Keratinocyte (primary cell): ENCODE measurements around the gene SPATA20. TPM values are rescaled to one million over a fixed set of nuclear protein-coding genes. Genes with fewer than 3 reads are reported as not detected.

Experiments used
- DNase-seq: peaks from one replicate; pipeline ENCODE4 v3.0.0-alpha.2; 2011; ENCODE audit warnings: low read depth, missing footprints, low spot score
- FAIRE-seq: peaks from 2 replicates; lab custom pipeline; 2011; peaks lifted over from hg19 to GRCh38; lab: Jason Lieb, UNC
- H2AFZ ChIP-seq: 2 replicates; pipeline ENCODE4 v1.6.0; 2012; ENCODE audit warnings: low read length, control low read depth, inconsistent platforms; ENCODE audit not compliant: control insufficient read depth
- H3K27ac ChIP-seq: 2 replicates; pipeline ENCODE4 v1.5.1; 2011; ENCODE audit warnings: low read length; ENCODE audit not compliant: control insufficient read depth, insufficient read depth
- H3K27me3 ChIP-seq: 3 replicates; pipeline ENCODE4 v1.6.0; 2011; ENCODE audit warnings: low read length; ENCODE audit not compliant: control insufficient read depth, insufficient read depth; ENCODE audit errors: extremely low read depth
- H3K36me3 ChIP-seq, 2 experiments: 2 replicates in 1 of 2; 3 replicates in 1 of 2; pipeline ENCODE4 v1.5.1; 2011; ENCODE audit warnings: low read length in 2 of 2, mild to moderate bottlenecking in 1 of 2; ENCODE audit not compliant: control insufficient read depth in 2 of 2, insufficient read depth in 2 of 2; ENCODE audit errors: extremely low read depth in 1 of 2
- H3K4me1 ChIP-seq: 3 replicates; pipeline ENCODE4 v1.5.1; 2011; ENCODE audit warnings: low read length; ENCODE audit not compliant: control insufficient read depth, insufficient read depth; ENCODE audit errors: extremely low read depth
- H3K4me2 ChIP-seq: 3 replicates; pipeline ENCODE4 v1.6.0; 2011; ENCODE audit warnings: low read depth, low read length; ENCODE audit not compliant: control insufficient read depth, insufficient read depth; ENCODE audit errors: extremely low read depth
- H3K4me3 ChIP-seq, 3 experiments: fragments of 200-600 bp in 1 of 3; sonication (generic) in 1 of 3; 2 replicates in 2 of 3; 3 replicates in 1 of 3; pipeline ENCODE4 v1.5.1; 2011 to 2016; ENCODE audit warnings: low read length in 3 of 3, mild to moderate bottlenecking in 3 of 3, control low read depth in 2 of 3, inconsistent platforms in 1 of 3, low read depth in 1 of 3, mixed read lengths in 1 of 3, mixed run types in 1 of 3, moderate library complexity in 1 of 3; ENCODE audit not compliant: control insufficient read depth in 2 of 3, insufficient read depth in 2 of 3; ENCODE audit errors: extremely low read depth in 1 of 3
- H3K79me2 ChIP-seq: 2 replicates; pipeline ENCODE4 v1.6.0; 2012; ENCODE audit warnings: low read length; ENCODE audit not compliant: control insufficient read depth, insufficient read depth
- H3K9ac ChIP-seq: 3 replicates; pipeline ENCODE4 v1.6.0; 2011; ENCODE audit warnings: low read length; ENCODE audit not compliant: control insufficient read depth, insufficient read depth; ENCODE audit errors: extremely low read depth
- H3K9me1 ChIP-seq: 3 replicates; pipeline ENCODE4 v1.6.0; 2011; ENCODE audit warnings: low read length; ENCODE audit not compliant: control insufficient read depth, insufficient read depth; ENCODE audit errors: extremely low read depth
- H3K9me3 ChIP-seq: 2 replicates; pipeline ENCODE4 v1.5.1; 2012; ENCODE audit warnings: low read depth, low read length; ENCODE audit not compliant: control insufficient read depth
- H4K20me1 ChIP-seq: 3 replicates; pipeline ENCODE4 v1.6.0; 2011; ENCODE audit warnings: low read length; ENCODE audit not compliant: control insufficient read depth, insufficient read depth; ENCODE audit errors: extremely low read depth
- EZH2 ChIP-seq: IDR thresholded peaks from one replicate; pipeline ENCODE4 v1.6.1; 2012; ENCODE audit warnings: inconsistent platforms, mild to moderate bottlenecking, low read length, moderate library complexity
- dilution Hi-C: fragments of 300-500 bp; cut with MboI; formaldehyde crosslinking; loops from one replicate; pipeline ENCODE4 v1.7.0; 2020; ENCODE audit warnings: low sequenced_read_pairs; ENCODE audit not compliant: extremely low pct_ligation_motif_present
- polyA plus RNA-seq, 5 experiments: library from polyadenylated mRNA; depleted of rRNA in 3 of 5; stranded (reverse) in 3 of 5; stranded (forward) in 1 of 5; unstranded in 1 of 5; fragments of >200 nt; gene quantifications; 1 replicate in 1 of 5; 2 replicates in 3 of 5; 3 replicates in 1 of 5; pipeline versions ENCODE4 v1.2.1 to v1.2.3, GENCODE V29; 2011 to 2012; ENCODE audit warnings: missing spikeins in 2 of 5, low read depth in 1 of 5, low replicate concordance in 1 of 5
- TF ChIP-seq, protein P1 (sequence below), 3 experiments: IDR thresholded peaks in 1 of 3; conservative IDR thresholded peaks in 1 of 3; optimal IDR thresholded peaks in 1 of 3; 2 replicates in 2 of 3; 3 replicates in 1 of 3; pipeline versions ENCODE3 to v1.5.1; 2011; ENCODE audit warnings: low read length in 3 of 3, mild to moderate bottlenecking in 3 of 3, moderate library complexity in 2 of 3, control low read depth in 1 of 3, inconsistent platforms in 1 of 3; ENCODE audit not compliant: insufficient read depth in 2 of 3; ENCODE audit errors: extremely low read depth in 1 of 3

The SPATA20 gene
- polyA plus RNA-seq, 1 donor (not counting 4 experiments of a cell fraction or from before 2014, with no cell fraction given): 17.2 TPM

DNA sequence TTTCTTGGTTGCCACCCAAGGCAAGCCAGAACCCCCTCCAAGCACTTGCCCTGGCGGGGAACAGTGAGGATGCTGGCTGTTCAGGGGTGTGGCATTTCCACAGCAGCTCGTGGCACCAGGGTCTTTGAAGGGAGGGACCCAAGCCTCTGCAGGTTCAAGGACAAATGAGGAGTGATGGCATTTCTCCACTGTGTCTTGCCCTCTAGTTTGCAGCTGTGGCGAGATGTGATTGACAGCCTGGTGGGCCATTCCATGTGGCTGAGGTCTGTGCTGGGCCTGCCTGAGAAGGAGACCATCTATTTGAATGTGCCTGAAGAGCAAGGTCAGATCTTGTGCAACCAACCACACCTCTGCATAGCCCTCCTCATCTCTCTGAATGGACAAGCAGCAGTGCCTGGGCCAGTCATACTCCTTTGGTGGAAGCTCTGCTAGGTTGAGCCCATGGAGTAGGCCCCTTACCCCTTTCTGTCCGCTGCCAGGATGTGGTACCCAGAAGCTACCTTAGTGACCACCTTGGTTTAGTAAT is 19.0 kb upstream of the SPATA20 start:
- no peak overlapping the region for H3K4me3 ChIP-seq
- H4K20me1 ChIP-seq: no peaks in the 10 kb centered on the region
- H3K9me1 ChIP-seq: no peaks in the 10 kb centered on the region
- no peak overlapping the region for H3K27ac ChIP-seq
- no peak overlapping the region for H3K4me2 ChIP-seq
- no peak overlapping the region for H3K9ac ChIP-seq
- no peaks in the 10 kb centered on the region for H3K27me3 ChIP-seq
- DNase-seq: no peak
- peaks cover 7% of the 10 kb centered on the region for H3K79me2 ChIP-seq
- no peaks in the 10 kb centered on the region for H3K9me3 ChIP-seq
- H3K4me1 ChIP-seq: peaks cover 23% of the 10 kb centered on the region
- H3K36me3 ChIP-seq: no peaks in the 10 kb centered on the region
- no peak for TF ChIP-seq EZH2
- TF ChIP-seq, protein P1, sequence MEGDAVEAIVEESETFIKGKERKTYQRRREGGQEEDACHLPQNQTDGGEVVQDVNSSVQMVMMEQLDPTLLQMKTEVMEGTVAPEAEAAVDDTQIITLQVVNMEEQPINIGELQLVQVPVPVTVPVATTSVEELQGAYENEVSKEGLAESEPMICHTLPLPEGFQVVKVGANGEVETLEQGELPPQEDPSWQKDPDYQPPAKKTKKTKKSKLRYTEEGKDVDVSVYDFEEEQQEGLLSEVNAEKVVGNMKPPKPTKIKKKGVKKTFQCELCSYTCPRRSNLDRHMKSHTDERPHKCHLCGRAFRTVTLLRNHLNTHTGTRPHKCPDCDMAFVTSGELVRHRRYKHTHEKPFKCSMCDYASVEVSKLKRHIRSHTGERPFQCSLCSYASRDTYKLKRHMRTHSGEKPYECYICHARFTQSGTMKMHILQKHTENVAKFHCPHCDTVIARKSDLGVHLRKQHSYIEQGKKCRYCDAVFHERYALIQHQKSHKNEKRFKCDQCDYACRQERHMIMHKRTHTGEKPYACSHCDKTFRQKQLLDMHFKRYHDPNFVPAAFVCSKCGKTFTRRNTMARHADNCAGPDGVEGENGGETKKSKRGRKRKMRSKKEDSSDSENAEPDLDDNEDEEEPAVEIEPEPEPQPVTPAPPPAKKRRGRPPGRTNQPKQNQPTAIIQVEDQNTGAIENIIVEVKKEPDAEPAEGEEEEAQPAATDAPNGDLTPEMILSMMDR (optimal IDR thresholded peaks at IDR 0.05 in 1 of 3, IDR thresholded peaks at IDR 0.05 in 1 of 3, conservative IDR thresholded peaks at IDR 0.05 in 1 of 3; ENCODE audit: extremely low read depth in 1 of 3, insufficient read depth in 2 of 3, low read length in 3 of 3): no peak
- dilution Hi-C loops: no loop called here
- H2AFZ ChIP-seq: no peak overlapping the region
- FAIRE-seq: no peak

GRCh38 chr17:50529849-50530248 is 17.1 kb upstream of the SPATA20 start:
- Histone ChIP-seq H3K9ac (no peak overlapping the region), H3K4me2 (no peak overlapping the region), H3K36me3 (peaks cover 0 to 2% of the 10 kb centered on the region in 2 experiments), H3K79me2 (peaks cover 26% of the 10 kb centered on the region), H4K20me1 (no peaks in the 10 kb centered on the region), H3K9me1 (no peaks in the 10 kb centered on the region), H2AFZ (no peak overlapping the region), H3K9me3 (no peaks in the 10 kb centered on the region), H3K4me1 (peaks cover 12% of the 10 kb centered on the region), H3K27ac (no peak overlapping the region), H3K27me3 (no peaks in the 10 kb centered on the region), H3K4me3 (no peak overlapping the region)
- TF ChIP-seq, protein P1 (optimal IDR thresholded peaks at IDR 0.05 in 1 of 3, IDR thresholded peaks at IDR 0.05 in 1 of 3, conservative IDR thresholded peaks at IDR 0.05 in 1 of 3; ENCODE audit: extremely low read depth in 1 of 3, insufficient read depth in 2 of 3, low read length in 3 of 3): no peak
- no peak for TF ChIP-seq EZH2
- no peak for DNase-seq
- FAIRE-seq: no peak
- dilution Hi-C loops: no loop called here
